Suprapubic skin (tissue), 4 donors: Measurements from ENCODE around the gene CACNG3. TPM values are rescaled to one million over a fixed set of nuclear protein-coding genes. Genes with fewer than 3 reads are reported as not detected.

ENCODE experiments used
- DNase-seq, 2 donors: peaks; one replicate each; pipeline ENCODE4 v3.0.0-alpha.2; 2019; ENCODE audit warnings: low spot score in 2 of 2
- H3K27ac ChIP-seq: fragments of 200-600 bp; sonication (generic); one replicate; pipeline ENCODE4 v1.5.1; 2019
- H3K27me3 ChIP-seq: fragments of 200-600 bp; sonication (generic); one replicate; pipeline ENCODE4 v1.5.1; 2019
- H3K36me3 ChIP-seq: fragments of 200-600 bp; sonication (generic); one replicate; pipeline ENCODE4 v1.5.1; 2019
- H3K4me1 ChIP-seq: fragments of 200-600 bp; sonication (generic); one replicate; pipeline ENCODE4 v1.5.1; 2019
- H3K4me3 ChIP-seq: fragments of 200-600 bp; sonication (generic); one replicate; pipeline ENCODE4 v1.5.1; 2019; ENCODE audit warnings: mild to moderate bottlenecking
- H3K9me3 ChIP-seq: fragments of 200-600 bp; sonication (generic); one replicate; pipeline ENCODE4 v1.5.1; 2019
- EP300 ChIP-seq: sonication (generic); formaldehyde crosslinking; IDR thresholded peaks from one replicate; pipeline ENCODE4 v1.6.1; 2017; ENCODE audit warnings: antibody characterized with exemption
- POLR2A ChIP-seq, 2 donors: fragments of 450-650 bp; IDR thresholded peaks; one replicate each; pipeline ENCODE4 v1.6.1; 2017; ENCODE audit warnings: antibody characterized with exemption in 2 of 2, mild to moderate bottlenecking in 2 of 2, moderate library complexity in 2 of 2
- POLR2AphosphoS5 ChIP-seq, 3 donors: sonication (generic); formaldehyde crosslinking; IDR thresholded peaks; one replicate each; pipeline ENCODE4 v1.6.1; 2017; ENCODE audit warnings: antibody characterized with exemption in 3 of 3
- WGBS: methylation state at CpG from one replicate; pipeline ENCODE4 v1.1.5; 2018; 5-methylcytosine and 5-hydroxymethylcytosine counted together
- total RNA-seq, 4 donors: library from RNA; depleted of rRNA; stranded (reverse); fragments of >200 nt; gene quantifications; one replicate each; pipeline ENCODE4 v1.1.0, GENCODE V29; 2016
- TF ChIP-seq, protein P1 (sequence below), 2 donors: fragments of 200-600 bp in 1 of 2; fragments of 450-650 bp in 1 of 2; sonication (generic) in 1 of 2; IDR thresholded peaks; one replicate each; pipeline ENCODE4 v1.5.1; 2016 to 2019; ENCODE audit warnings: antibody characterized with exemption in 2 of 2, mild to moderate bottlenecking in 1 of 2, moderate library complexity in 1 of 2

Gene CACNG3
- total RNA-seq, 4 donors from 2014 or later: not detected

DNA sequence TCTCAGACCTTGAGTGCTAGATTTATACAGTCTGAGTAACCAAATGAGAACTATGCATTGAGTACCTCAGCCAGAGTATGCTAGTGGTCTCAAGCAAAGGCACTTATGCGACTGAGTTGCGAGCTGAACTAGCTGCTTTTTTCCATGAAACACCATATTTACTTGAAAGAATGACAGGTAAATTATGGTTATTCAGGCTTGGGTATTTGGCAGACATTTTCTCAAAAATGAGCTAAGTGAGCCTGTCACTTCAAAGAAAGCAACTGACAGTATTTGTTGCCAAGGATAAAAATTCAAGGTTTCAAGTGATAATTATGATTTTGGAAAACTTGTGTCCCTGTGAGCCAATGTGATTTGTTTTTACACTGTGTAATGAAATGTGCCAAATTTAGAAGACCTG, 19.3 kb downstream of the CACNG3 start:
- no peak for DNase-seq
- Histone ChIP-seq H3K27ac (no peak overlapping the region), H3K27me3 (no peaks in the 10 kb centered on the region), H3K4me3 (no peak overlapping the region), H3K36me3 (no peaks in the 10 kb centered on the region), H3K4me1 (no peaks in the 10 kb centered on the region), H3K9me3 (peaks cover 3% of the 10 kb centered on the region)
- WGBS: 96% methylated on average over 2 of the region's 2 CpGs
- TF ChIP-seq EP300: no peak
- no peak for TF ChIP-seq POLR2A (IDR thresholded peaks at IDR 0.05)
- TF ChIP-seq, protein P1, sequence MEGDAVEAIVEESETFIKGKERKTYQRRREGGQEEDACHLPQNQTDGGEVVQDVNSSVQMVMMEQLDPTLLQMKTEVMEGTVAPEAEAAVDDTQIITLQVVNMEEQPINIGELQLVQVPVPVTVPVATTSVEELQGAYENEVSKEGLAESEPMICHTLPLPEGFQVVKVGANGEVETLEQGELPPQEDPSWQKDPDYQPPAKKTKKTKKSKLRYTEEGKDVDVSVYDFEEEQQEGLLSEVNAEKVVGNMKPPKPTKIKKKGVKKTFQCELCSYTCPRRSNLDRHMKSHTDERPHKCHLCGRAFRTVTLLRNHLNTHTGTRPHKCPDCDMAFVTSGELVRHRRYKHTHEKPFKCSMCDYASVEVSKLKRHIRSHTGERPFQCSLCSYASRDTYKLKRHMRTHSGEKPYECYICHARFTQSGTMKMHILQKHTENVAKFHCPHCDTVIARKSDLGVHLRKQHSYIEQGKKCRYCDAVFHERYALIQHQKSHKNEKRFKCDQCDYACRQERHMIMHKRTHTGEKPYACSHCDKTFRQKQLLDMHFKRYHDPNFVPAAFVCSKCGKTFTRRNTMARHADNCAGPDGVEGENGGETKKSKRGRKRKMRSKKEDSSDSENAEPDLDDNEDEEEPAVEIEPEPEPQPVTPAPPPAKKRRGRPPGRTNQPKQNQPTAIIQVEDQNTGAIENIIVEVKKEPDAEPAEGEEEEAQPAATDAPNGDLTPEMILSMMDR (IDR thresholded peaks at IDR 0.05): no peak
- TF ChIP-seq POLR2AphosphoS5 (IDR thresholded peaks at IDR 0.05): no peak

DNA sequence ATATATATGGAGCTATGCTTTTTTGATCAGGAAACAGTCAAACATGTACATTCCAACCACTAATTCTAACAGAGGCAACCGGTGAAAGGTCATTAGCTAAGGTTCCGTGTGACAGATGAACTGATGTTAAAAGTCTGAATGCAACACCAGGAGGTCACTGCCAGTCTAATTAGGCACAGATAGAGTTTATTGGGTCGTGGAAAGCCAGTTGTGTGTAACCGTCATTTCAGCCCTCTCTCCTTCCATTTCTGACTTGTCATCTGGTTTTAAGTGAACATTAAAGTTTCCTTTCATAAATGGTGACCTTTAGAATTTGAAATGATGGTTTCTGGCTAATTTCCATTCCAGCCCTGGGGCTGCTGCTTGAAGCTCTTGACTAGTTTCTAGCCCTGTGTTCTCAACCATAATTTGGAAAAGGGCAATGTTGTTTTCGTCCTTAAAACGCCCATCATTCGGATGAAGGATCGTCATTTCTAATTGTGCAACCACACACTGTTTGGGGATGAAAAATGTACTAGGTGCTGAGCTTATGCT, 23.9 kb downstream of the CACNG3 start:
- H3K4me1 ChIP-seq: no peaks in the 10 kb centered on the region
- H3K27ac ChIP-seq: no peak overlapping the region
- TF ChIP-seq POLR2A (IDR thresholded peaks at IDR 0.05): no peak
- TF ChIP-seq, protein P1 (IDR thresholded peaks at IDR 0.05): no peak
- TF ChIP-seq EP300: no peak
- no peak for TF ChIP-seq POLR2AphosphoS5 (IDR thresholded peaks at IDR 0.05)
- 62% methylated on average over 8 of the region's 8 CpGs for WGBS
- H3K27me3 ChIP-seq: no peaks in the 10 kb centered on the region
- H3K9me3 ChIP-seq: peaks cover 3% of the 10 kb centered on the region
- no peaks in the 10 kb centered on the region for H3K36me3 ChIP-seq
- H3K4me3 ChIP-seq: no peak overlapping the region
- no peak for DNase-seq

DNA sequence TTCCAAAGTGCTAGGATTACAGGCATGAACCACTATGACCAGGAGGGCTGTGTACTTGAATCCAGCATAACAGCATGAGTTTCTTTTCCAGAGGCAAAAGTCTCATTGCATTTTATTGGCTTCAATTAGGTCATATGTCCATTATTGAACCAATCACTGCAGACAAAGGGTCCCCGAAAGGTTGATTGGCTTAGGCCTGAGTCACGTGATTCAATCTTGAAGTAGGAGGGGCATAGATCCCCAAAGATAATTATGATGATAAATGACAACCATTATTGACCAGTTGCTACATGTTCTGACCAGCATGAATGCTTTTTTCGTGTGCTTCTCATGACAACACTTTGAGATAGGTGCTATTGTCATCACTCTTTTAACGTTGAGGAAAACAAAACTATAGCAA, 25.3 kb downstream of the CACNG3 start:
- H3K27ac ChIP-seq: no peak overlapping the region
- H3K4me1 ChIP-seq: no peaks in the 10 kb centered on the region
- H3K36me3 ChIP-seq: no peaks in the 10 kb centered on the region
- H3K27me3 ChIP-seq: no peaks in the 10 kb centered on the region
- TF ChIP-seq POLR2AphosphoS5 (IDR thresholded peaks at IDR 0.05) (no peak), EP300 (no peak), POLR2A (IDR thresholded peaks at IDR 0.05) (no peak)
- TF ChIP-seq, protein P1 (IDR thresholded peaks at IDR 0.05): no peak
- no peak for DNase-seq
- peaks cover 3% of the 10 kb centered on the region for H3K9me3 ChIP-seq
- 60% methylated on average over 4 of the region's 4 CpGs for whole genome bisulfite sequencing
- H3K4me3 ChIP-seq: no peak overlapping the region

DNA sequence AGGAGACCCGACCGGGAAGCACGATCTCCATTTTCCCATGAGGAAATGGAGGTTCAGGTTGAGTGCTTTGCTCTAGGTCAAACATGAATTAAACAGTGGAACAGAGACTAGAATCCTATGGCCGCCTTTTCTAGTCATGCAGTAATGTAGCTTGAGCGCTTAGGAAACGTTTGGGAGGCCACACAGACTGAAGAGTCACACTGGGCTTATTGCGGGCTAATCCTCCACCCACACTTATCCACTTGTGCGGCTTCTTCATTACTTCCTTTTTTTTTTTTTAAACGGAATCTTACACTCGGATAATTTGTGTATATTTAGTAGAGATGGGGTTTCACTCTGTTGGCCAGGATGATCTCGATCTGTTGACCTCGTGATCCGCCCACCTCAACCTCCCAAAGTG, 26.0 kb downstream of the CACNG3 start:
- DNase-seq: no peak
- no peak for TF ChIP-seq POLR2AphosphoS5 (IDR thresholded peaks at IDR 0.05)
- no peak for TF ChIP-seq EP300
- no peak for TF ChIP-seq POLR2A (IDR thresholded peaks at IDR 0.05)
- TF ChIP-seq, protein P1 (IDR thresholded peaks at IDR 0.05): no peak
- no peak overlapping the region for H3K27ac ChIP-seq
- no peak overlapping the region for H3K4me3 ChIP-seq
- 87% methylated on average over 13 of the region's 13 CpGs for WGBS
- no peaks in the 10 kb centered on the region for H3K9me3 ChIP-seq
- H3K36me3 ChIP-seq: no peaks in the 10 kb centered on the region
- peaks cover 3% of the 10 kb centered on the region for H3K27me3 ChIP-seq
- H3K4me1 ChIP-seq: no peaks in the 10 kb centered on the region

DNA sequence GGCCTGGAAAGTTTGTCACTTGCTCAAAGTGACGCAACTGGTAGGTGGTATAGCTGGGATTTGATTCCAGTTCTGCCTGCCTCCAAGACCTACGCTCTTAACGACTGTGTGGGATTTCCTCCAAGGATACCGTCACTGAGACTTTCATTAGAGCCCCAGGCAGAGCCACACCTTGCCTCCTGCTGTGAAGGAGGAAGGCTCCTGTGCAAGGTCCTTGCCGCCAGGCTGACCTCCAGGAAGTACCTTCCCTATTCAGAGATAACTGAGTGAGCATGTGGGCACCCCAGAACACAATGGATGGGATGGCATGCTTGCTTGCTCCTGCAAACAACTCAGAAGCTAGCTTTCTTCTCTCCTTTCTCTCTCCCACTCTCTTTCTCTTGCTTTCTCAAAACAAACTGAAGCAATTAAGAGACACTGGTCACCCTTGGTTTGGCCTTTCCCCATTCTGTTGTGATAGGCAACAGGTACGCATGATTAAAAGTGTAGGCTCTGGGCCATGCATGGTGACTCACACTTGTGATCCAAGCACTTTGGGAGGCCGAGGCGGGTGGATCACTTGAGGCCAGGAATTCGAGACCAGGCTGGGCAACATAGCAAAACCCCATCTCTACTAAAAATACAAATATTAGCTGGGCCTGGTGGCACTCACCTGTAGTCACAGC, 30.7 kb downstream of the CACNG3 start:
- Histone ChIP-seq H3K4me3 (no peak overlapping the region), H3K4me1 (no peaks in the 10 kb centered on the region), H3K27ac (no peak overlapping the region), H3K36me3 (no peaks in the 10 kb centered on the region), H3K27me3 (peaks cover 3% of the 10 kb centered on the region), H3K9me3 (no peaks in the 10 kb centered on the region)
- no peak for TF ChIP-seq POLR2AphosphoS5 (IDR thresholded peaks at IDR 0.05)
- no peak for TF ChIP-seq POLR2A (IDR thresholded peaks at IDR 0.05)
- TF ChIP-seq, protein P1 (IDR thresholded peaks at IDR 0.05): no peak
- TF ChIP-seq EP300: no peak
- WGBS: 61% methylated on average over 9 of the region's 9 CpGs
- DNase-seq: no peak
